B cell (primary cell): ENCODE measurements around the gene ACAN. TPM values are rescaled to one million over a fixed set of nuclear protein-coding genes. Genes with fewer than 3 reads are reported as not detected.

Source experiments
- ATAC-seq: fragments of 200-7000 bp; cut with Tn5 transposase; one replicate; pipeline ENCODE4 v1.10.0; 2021; ENCODE audit warnings: low read depth, mild to moderate bottlenecking, moderate number of reproducible peaks, moderate library complexity
- CTCF ChIA-PET: fragments of 350-600 bp; sonication (Branson Sonifier 250); formaldehyde crosslinking; loops from one replicate; lab custom pipeline; 2021; ENCODE audit warnings: antibody characterized with exemption, inconsistent platforms; lab: Charles Lee
- POLR2A ChIA-PET: fragments of 350-600 bp; sonication (Branson Sonifier 250); formaldehyde crosslinking; loops from one replicate; lab custom pipeline; 2021; ENCODE audit warnings: antibody characterized with exemption; lab: Charles Lee
- DNase-seq: peaks from one replicate; pipeline ENCODE4 v3.0.0; 2013
- H2AFZ ChIP-seq: 2 replicates; pipeline ENCODE4 v1.6.1; 2012; ENCODE audit warnings: mild to moderate bottlenecking, low read depth, low read length; ENCODE audit not compliant: insufficient read depth, poor library complexity, severe bottlenecking
- H3K27ac ChIP-seq, 2 donors: 1 replicate in 1 of 2; 2 replicates in 1 of 2; pipeline ENCODE4 v1.5.1; 2012 to 2013; ENCODE audit warnings: low read length in 2 of 2, mild to moderate bottlenecking in 2 of 2, moderate library complexity in 1 of 2
- H3K27me3 ChIP-seq, 4 experiments: fragments of 200-600 bp in 1 of 4; sonication (generic) in 1 of 4; replicated peaks in 1 of 4; 1 replicate in 2 of 4; 2 replicates in 2 of 4; pipeline versions ENCODE4 v1.6.1 to v1.7.0; 2013 to 2016; ENCODE audit warnings: low read length in 3 of 4, mild to moderate bottlenecking in 2 of 4, mixed read lengths in 1 of 4, moderate library complexity in 1 of 4; ENCODE audit not compliant: insufficient read depth in 4 of 4, control insufficient read depth in 3 of 4; ENCODE audit errors: control extremely low read depth in 1 of 4
- H3K36me3 ChIP-seq, 2 experiments: replicated peaks in 1 of 2; 1 replicate in 1 of 2; 2 replicates in 1 of 2; pipeline versions ENCODE4 v1.6.1 to v1.7.1; 2013; ENCODE audit warnings: low read length in 1 of 2; ENCODE audit not compliant: insufficient read depth in 2 of 2, control insufficient read depth in 1 of 2; ENCODE audit errors: control extremely low read depth in 1 of 2, extremely low read depth in 1 of 2
- H3K4me1 ChIP-seq, 2 donors: fragments of 200-600 bp in 1 of 2; sonication (generic) in 1 of 2; 1 replicate in 1 of 2; 2 replicates in 1 of 2; pipeline versions ENCODE4 v1.5.1 to v1.6.1; 2013 to 2017; ENCODE audit warnings: low read length in 2 of 2; ENCODE audit not compliant: control insufficient read depth in 2 of 2, insufficient read depth in 2 of 2
- H3K4me2 ChIP-seq: replicated peaks from 2 replicates; pipeline ENCODE3; 2012; ENCODE audit warnings: mild to moderate bottlenecking, low read depth, low read length; ENCODE audit not compliant: poor library complexity, severe bottlenecking
- H3K4me3 ChIP-seq, 5 experiments: fragments of 200-600 bp in 1 of 5; sonication (generic) in 1 of 5; 1 replicate in 3 of 5; 2 replicates in 2 of 5; pipeline versions ENCODE4 v1.5.1 to v1.7.0; 2011 to 2016; ENCODE audit warnings: low read length in 4 of 5, mild to moderate bottlenecking in 4 of 5, low read depth in 2 of 5, control low read depth in 1 of 5, moderate library complexity in 1 of 5; ENCODE audit not compliant: insufficient read depth in 1 of 5; ENCODE audit errors: control extremely low read depth in 1 of 5, extremely low read depth in 1 of 5
- H3K79me2 ChIP-seq: fragments of 200-600 bp; sonication (generic); one replicate; pipeline ENCODE4 v1.6.0; 2016; ENCODE audit warnings: low read length; ENCODE audit not compliant: control insufficient read depth, insufficient read depth
- H3K9ac ChIP-seq: fragments of 200-600 bp; sonication (generic); 2 replicates; pipeline ENCODE4 v1.6.1; 2017; ENCODE audit warnings: mild to moderate bottlenecking, low read length, moderate library complexity
- H3K9me3 ChIP-seq, 3 donors: one replicate each; pipeline versions ENCODE4 v1.6.1 to v1.7.1; 2013; ENCODE audit warnings: low read length in 2 of 3; ENCODE audit not compliant: control insufficient read depth in 2 of 3, insufficient read depth in 1 of 3; ENCODE audit errors: control extremely low read depth in 1 of 3
- H4K20me1 ChIP-seq: 2 replicates; pipeline ENCODE4 v1.6.0; 2012; ENCODE audit warnings: mild to moderate bottlenecking, low read length; ENCODE audit not compliant: insufficient read depth, control insufficient read depth, poor library complexity, severe bottlenecking
- H3K27ac Mint-ChIP-seq: one replicate; pipeline ENCODE4 v1.8.0; 2021; ENCODE audit warnings: mixed read lengths
- H3K27me3 Mint-ChIP-seq: one replicate; pipeline ENCODE4 v1.8.0; 2021; ENCODE audit warnings: mixed read lengths
- H3K4me1 Mint-ChIP-seq: one replicate; pipeline ENCODE4 v1.8.0; 2021; ENCODE audit warnings: mixed read lengths
- H3K4me3 Mint-ChIP-seq: one replicate; pipeline ENCODE4 v1.8.0; 2021; ENCODE audit warnings: mixed read lengths
- H3K9me3 Mint-ChIP-seq: one replicate; pipeline ENCODE4 v1.8.0; 2022; ENCODE audit warnings: mixed read lengths; ENCODE audit not compliant: insufficient read depth
- EZH2 ChIP-seq: IDR thresholded peaks from 2 replicates; pipeline ENCODE4 v1.6.1; 2012; ENCODE audit warnings: borderline replicate concordance, low read depth, mild to moderate bottlenecking, moderate library complexity, low read length; ENCODE audit not compliant: insufficient read depth, poor library complexity, severe bottlenecking
- WGBS: methylation state at CpG from one replicate; pipeline ENCODE4 v1.1.5; 2013; ENCODE audit warnings: missing lambda C conversion rate; ENCODE audit not compliant: insufficient coverage; 5-methylcytosine and 5-hydroxymethylcytosine counted together
- intact Hi-C: fragments of 100-400 bp; cut with micrococcal nuclease; formaldehyde crosslinking; loops from one replicate; pipeline ENCODE4 v1.10.0; 2022
- polyA plus RNA-seq: library from polyadenylated mRNA; depleted of rRNA; stranded (reverse); fragments of >200 nt; gene quantifications from 2 replicates; pipeline ENCODE4 v1.2.3, GENCODE V29; 2012
- total RNA-seq, 2 donors: library from RNA; stranded (reverse); fragments of 120-200 nt in 1 of 2; gene quantifications; 1 replicate in 1 of 2; 2 replicates in 1 of 2; pipeline versions ENCODE4 v1.2.3 to v1.2.4, GENCODE V29; 2013 to 2022
- TF ChIP-seq, protein P1 (sequence below): fragments of 200-600 bp; IDR thresholded peaks from one replicate; pipeline ENCODE4 v1.8.0; 2022; ENCODE audit warnings: antibody characterized with exemption, mild to moderate bottlenecking

The ACAN gene
- total and polyA plus RNA-seq, 2 donors (not counting 1 experiment from before 2014, with no cell fraction given), result 0.01 TPM; not detected in 1

DNA sequence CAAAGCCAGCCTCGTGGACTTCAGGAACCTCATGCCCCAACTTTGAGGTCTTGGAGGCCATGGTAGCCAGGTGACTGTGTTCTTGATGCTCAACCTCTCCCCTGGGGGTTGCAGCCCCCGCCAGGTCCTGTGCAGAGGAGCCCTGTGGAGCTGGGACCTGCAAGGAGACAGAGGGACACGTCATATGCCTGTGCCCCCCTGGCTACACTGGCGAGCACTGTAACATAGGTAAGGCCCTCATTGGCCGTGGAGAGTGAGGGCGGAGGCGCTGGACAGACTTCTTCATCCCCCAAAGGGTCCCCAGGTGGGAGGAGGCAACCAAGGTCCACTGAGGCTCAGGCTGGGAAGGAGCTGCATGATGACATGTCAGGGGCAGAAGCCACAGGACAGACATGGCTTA lies 57.0 kb downstream of the ACAN start:
- WGBS, result 64% methylated on average over 7 of the region's 7 CpGs
- ChIA-PET POLR2A (no interaction called here), CTCF (interaction anchor here (1.1 kb wide), 1 partner anchor 42 kb away, joined by 3 read pairs; no protein-coding TSS in a partner anchor)
- Histone ChIP-seq H3K27ac (no peak overlapping the region), H3K4me1 (no peaks in the 10 kb centered on the region), H2AFZ (no peak overlapping the region), H3K4me2 (no peak overlapping the region), H3K27me3 (peaks cover 0 to 5% (median 0%) of the 10 kb centered on the region in 4 experiments), H3K4me3 (no peak overlapping the region), H3K79me2 (no peaks in the 10 kb centered on the region), H4K20me1 (no peaks in the 10 kb centered on the region), H3K9ac (no peak overlapping the region), H3K9me3 (peaks cover 0 to 11% (median 0%) of the 10 kb centered on the region in 3 donors), H3K36me3 (no peaks in the 10 kb centered on the region)
- no peaks in the 10 kb centered on the region for H3K9me3 Mint-ChIP-seq
- H3K27me3 Mint-ChIP-seq, result peaks cover 7% of the 10 kb centered on the region
- H3K27ac Mint-ChIP-seq, result no peak overlapping the region
- intact Hi-C loops, result no loop called here
- DNase-seq (no peak), ATAC-seq (no peak)
- no peak overlapping the region for H3K4me3 Mint-ChIP-seq
- no peaks in the 10 kb centered on the region for H3K4me1 Mint-ChIP-seq
- TF ChIP-seq, protein P1, sequence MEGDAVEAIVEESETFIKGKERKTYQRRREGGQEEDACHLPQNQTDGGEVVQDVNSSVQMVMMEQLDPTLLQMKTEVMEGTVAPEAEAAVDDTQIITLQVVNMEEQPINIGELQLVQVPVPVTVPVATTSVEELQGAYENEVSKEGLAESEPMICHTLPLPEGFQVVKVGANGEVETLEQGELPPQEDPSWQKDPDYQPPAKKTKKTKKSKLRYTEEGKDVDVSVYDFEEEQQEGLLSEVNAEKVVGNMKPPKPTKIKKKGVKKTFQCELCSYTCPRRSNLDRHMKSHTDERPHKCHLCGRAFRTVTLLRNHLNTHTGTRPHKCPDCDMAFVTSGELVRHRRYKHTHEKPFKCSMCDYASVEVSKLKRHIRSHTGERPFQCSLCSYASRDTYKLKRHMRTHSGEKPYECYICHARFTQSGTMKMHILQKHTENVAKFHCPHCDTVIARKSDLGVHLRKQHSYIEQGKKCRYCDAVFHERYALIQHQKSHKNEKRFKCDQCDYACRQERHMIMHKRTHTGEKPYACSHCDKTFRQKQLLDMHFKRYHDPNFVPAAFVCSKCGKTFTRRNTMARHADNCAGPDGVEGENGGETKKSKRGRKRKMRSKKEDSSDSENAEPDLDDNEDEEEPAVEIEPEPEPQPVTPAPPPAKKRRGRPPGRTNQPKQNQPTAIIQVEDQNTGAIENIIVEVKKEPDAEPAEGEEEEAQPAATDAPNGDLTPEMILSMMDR, result no peak
- no peak for TF ChIP-seq EZH2

DNA sequence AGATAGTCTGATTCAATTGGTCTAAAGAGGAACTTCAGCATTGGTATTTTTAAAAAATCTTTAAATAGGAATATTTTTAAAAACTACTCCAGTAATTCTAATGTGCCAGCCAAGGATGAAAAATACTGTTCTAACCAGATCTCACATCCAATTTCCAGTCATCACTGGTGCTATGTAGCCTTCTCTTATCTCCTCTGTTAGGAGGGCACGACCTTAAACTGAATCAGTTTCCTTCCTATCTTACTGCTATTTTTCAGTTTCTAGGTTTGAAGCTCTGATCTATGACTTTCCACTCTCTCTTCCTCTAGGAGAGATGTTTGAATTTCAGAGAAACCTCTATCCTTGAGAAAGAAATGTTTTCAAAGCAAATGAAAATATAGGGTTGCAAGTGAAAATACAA lies 60.2 kb downstream of the ACAN start:
- ATAC-seq, result no peak
- H3K36me3 ChIP-seq, result no peaks in the 10 kb centered on the region
- H4K20me1 ChIP-seq, result no peaks in the 10 kb centered on the region
- H3K4me1 Mint-ChIP-seq, result no peaks in the 10 kb centered on the region
- H3K27ac ChIP-seq, result no peak overlapping the region
- H3K27ac Mint-ChIP-seq, result no peak overlapping the region
- intact Hi-C loops, result no loop called here
- WGBS, result no CpG with 5 or more reads among the region's 1 CpG
- H3K79me2 ChIP-seq, result no peaks in the 10 kb centered on the region
- H3K27me3 Mint-ChIP-seq, result peaks cover 10% of the 10 kb centered on the region
- POLR2A ChIA-PET, result no interaction called here
- CTCF ChIA-PET, result no interaction called here
- H2AFZ ChIP-seq, result no peak overlapping the region
- DNase-seq, result no peak
- H3K9ac ChIP-seq, result no peak overlapping the region
- no peak overlapping the region for H3K4me3 ChIP-seq
- peaks cover 0 to 5% (median 0%) of the 10 kb centered on the region in 4 experiments for H3K27me3 ChIP-seq
- H3K9me3 Mint-ChIP-seq, result no peaks in the 10 kb centered on the region
- TF ChIP-seq EZH2, result no peak
- TF ChIP-seq, protein P1, result no peak
- no peaks in the 10 kb centered on the region for H3K4me1 ChIP-seq
- no peak overlapping the region for H3K4me3 Mint-ChIP-seq
- H3K4me2 ChIP-seq, result no peak overlapping the region
- peaks cover 0 to 2% (median 0%) of the 10 kb centered on the region in 3 donors for H3K9me3 ChIP-seq
